Measurements from ENCODE around the gene TSPAN32. TPM values are rescaled to one million over a fixed set of nuclear protein-coding genes. Genes with fewer than 3 reads are reported as not detected.

TSPAN32 gene

DNA sequence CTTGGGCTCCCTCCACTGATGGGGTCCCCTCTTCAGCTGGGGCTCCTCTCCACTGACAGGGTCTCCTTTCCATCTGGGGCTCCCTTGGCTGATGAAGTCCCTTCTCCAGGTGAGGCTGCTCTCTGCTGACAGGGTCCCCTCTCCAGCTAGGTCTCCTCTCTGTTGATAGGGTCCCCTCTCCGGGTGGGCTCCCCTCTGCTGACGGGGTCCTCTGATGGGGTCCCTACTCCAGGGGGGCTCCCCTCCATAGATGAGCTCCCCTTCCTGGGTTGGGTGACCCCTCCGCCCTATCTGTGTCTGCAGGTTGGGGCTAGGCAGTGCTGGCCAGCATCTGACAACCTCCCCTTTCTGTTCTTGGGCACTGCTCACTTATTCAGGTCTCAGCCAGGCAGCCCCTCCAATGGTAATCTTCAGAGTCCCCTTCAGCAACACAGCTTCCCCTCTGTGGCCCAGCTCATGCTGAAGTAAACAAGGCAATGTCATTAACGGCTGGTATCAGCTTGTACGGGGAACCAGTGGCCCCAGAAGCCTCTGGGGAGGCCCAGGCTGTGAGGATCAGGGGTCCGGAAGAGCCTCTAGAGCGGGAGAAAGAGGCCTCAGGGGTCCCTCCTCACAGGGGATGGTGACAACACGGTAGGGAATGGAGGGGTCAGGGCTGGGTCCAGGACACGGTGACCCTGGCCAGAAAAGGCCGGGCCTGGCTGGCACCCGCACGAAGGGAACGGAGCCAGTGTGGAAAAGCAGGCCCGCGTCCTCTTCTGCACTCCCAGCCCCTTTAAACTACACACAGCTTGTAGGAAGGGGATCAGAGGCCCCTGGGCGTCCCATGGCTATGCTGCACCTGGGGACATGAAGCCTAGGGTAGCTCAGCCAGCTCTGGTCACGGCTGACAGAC lies 65.7 kb downstream of the TSPAN32 start:
- Histone ChIP-seq H3K4ac (ENCODE audit: low read depth, low read length) (no peak overlapping the region), H3K79me1 (ENCODE audit: low read length) (no peaks in the 10 kb centered on the region), H3K27me3 (ENCODE audit: insufficient read depth, low read length, poor library complexity) (no peaks in the 10 kb centered on the region), H2BK15ac (replicated peaks; ENCODE audit: low read depth) (no peak overlapping the region), H4K5ac (ENCODE audit: low read length) (no peak overlapping the region), H2AK5ac (ENCODE audit: low read length) (no peak overlapping the region), H3K27ac (ENCODE audit: low read depth, low read length) (no peak overlapping the region), H3K4me1 (ENCODE audit: control insufficient read depth, low read depth, low read length) (no peaks in the 10 kb centered on the region), H3K18ac (ENCODE audit: low read length) (no peak overlapping the region), H2BK5ac (ENCODE audit: low read length) (no peak overlapping the region), H3K79me2 (ENCODE audit: control insufficient read depth, insufficient read depth, low read length) (no peaks in the 10 kb centered on the region), H3K9ac (ENCODE audit: low read length) (no peak overlapping the region), H3K4me3 (ENCODE audit: low read length) (no peak overlapping the region), H4K8ac (ENCODE audit: low read depth, low read length) (no peak overlapping the region), H3K23ac (ENCODE audit: low read length) (no peak overlapping the region), H3K4me2 (ENCODE audit: low read length) (no peak overlapping the region), H2BK120ac (ENCODE audit: low read depth, low read length) (no peak overlapping the region), H3K56ac (ENCODE audit: low read length) (no peak overlapping the region), H3K36me3 (ENCODE audit: control insufficient read depth, insufficient read depth, low read length) (no peaks in the 10 kb centered on the region)
- WGBS (ENCODE audit: extremely low coverage, insufficient coverage, low lambda C conversion rate), result no CpG with 5 or more reads among the region's 17 CpGs
- DNase-seq, result no peak

Small RNAs within 50 kb of the gene (small RNA-seq; reads per million reads assigned to genes)
- not detected for gene RNU6-878P (ENCODE audit: insufficient read depth)
